HepG2 (cell line): ENCODE data around the gene SCAANT1. TPM values are rescaled to one million over a fixed set of nuclear protein-coding genes. Genes with fewer than 3 reads are reported as not detected.

ENCODE experiments used
- DNMT1 ChIP-seq: sonication (generic); formaldehyde crosslinking; IDR thresholded peaks from 2 replicates; pipeline ENCODE4 v1.5.1; 2020; ENCODE audit warnings: mild to moderate bottlenecking, missing genetic modification reagents
- ELF1 ChIP-seq: sonication (generic); formaldehyde crosslinking; IDR thresholded peaks from 2 replicates; pipeline ENCODE4 v1.4.0; 2020; ENCODE audit warnings: missing genetic modification reagents
- ETV5 ChIP-seq: IDR thresholded peaks from 2 replicates; pipeline ENCODE4 v1.6.1; 2018; ENCODE audit warnings: missing biosample characterization, missing genetic modification reagents, inconsistent platforms, borderline replicate concordance
- FOXP1 ChIP-seq, 2 experiments: fragments of 450-650 bp in 1 of 2; IDR thresholded peaks; 2 replicates each; pipeline ENCODE4 v1.6.1; 2017 to 2018; ENCODE audit warnings: antibody characterized with exemption in 1 of 2
- GPN1 ChIP-seq: sonication (generic); formaldehyde crosslinking; IDR thresholded peaks from 2 replicates; pipeline ENCODE4 v1.5.1; 2020; ENCODE audit warnings: missing genetic modification reagents, borderline replicate concordance
- HOXA9 ChIP-seq: sonication (generic); formaldehyde crosslinking; IDR thresholded peaks from 2 replicates; pipeline ENCODE4 v1.8.1; 2022; ENCODE audit warnings: missing genetic modification reagents, mild to moderate bottlenecking, moderate library complexity, borderline replicate concordance
- RFX5 ChIP-seq: IDR thresholded peaks from 2 replicates; pipeline ENCODE4 v1.6.1; 2011; ENCODE audit warnings: low read depth, low read length, improper control_type of control experiment
- SP2 ChIP-seq: sonication (generic); formaldehyde crosslinking; IDR thresholded peaks from 2 replicates; pipeline ENCODE4 v1.5.1; 2020; ENCODE audit warnings: mild to moderate bottlenecking, missing genetic modification reagents
- ZNF142 ChIP-seq: sonication (generic); formaldehyde crosslinking; IDR thresholded peaks from 2 replicates; pipeline ENCODE4 v1.4.0; 2020; ENCODE audit warnings: missing genetic modification reagents
- ZNF251 ChIP-seq: sonication (generic); formaldehyde crosslinking; IDR thresholded peaks from 2 replicates; pipeline ENCODE4 v1.9.0; 2021; ENCODE audit warnings: mild to moderate bottlenecking, missing genetic modification reagents
- ZNF577 ChIP-seq: sonication (generic); formaldehyde crosslinking; IDR thresholded peaks from 2 replicates; pipeline ENCODE4 v1.4.0; 2020; ENCODE audit warnings: mild to moderate bottlenecking, low read depth, missing genetic modification reagents, borderline replicate concordance
- ZNF672 ChIP-seq: sonication (generic); formaldehyde crosslinking; IDR thresholded peaks from 2 replicates; pipeline ENCODE4 v1.8.1; 2022; ENCODE audit warnings: missing genetic modification reagents
- ZNF709 ChIP-seq: sonication (generic); formaldehyde crosslinking; IDR thresholded peaks from 2 replicates; pipeline ENCODE4 v1.5.0; 2020; ENCODE audit warnings: mild to moderate bottlenecking, missing genetic modification reagents
- ZNF841 ChIP-seq: sonication (generic); formaldehyde crosslinking; IDR thresholded peaks from 2 replicates; pipeline ENCODE4 v1.8.1; 2023; ENCODE audit warnings: missing genetic modification reagents, borderline replicate concordance
- ZNF883 ChIP-seq: sonication (generic); formaldehyde crosslinking; IDR thresholded peaks from 2 replicates; pipeline ENCODE4 v1.5.1; 2020; ENCODE audit warnings: mild to moderate bottlenecking, missing genetic modification reagents; ENCODE audit errors: not compliant biosample characterization
- polyA plus RNA-seq, 8 experiments: library from polyadenylated mRNA; depleted of rRNA in 3 of 8; stranded (reverse) in 7 of 8; unstranded in 1 of 8; fragments of >200 nt; fragmentation: Illumina TruSeq in 4 of 8; extraction: Trizol in 4 of 8; gene quantifications; 2 replicates each; pipeline versions ENCODE4 v1.2.1 to v1.2.3, GENCODE V29; 2011 to 2016; ENCODE audit warnings: low read depth in 4 of 8, missing spikeins in 1 of 8, mixed read lengths in 1 of 8; ENCODE audit not compliant: insufficient read depth in 1 of 8
- total RNA-seq, 5 experiments: library from RNA; depleted of rRNA; stranded (reverse); fragments of >200 nt; fragmentation: Illumina TruSeq; extraction: Trizol; gene quantifications; 2 replicates each; pipeline ENCODE4 v1.2.3, GENCODE V29; 2016; ENCODE audit warnings: low read depth in 1 of 5
- TF ChIP-seq, protein P1 (sequence below): sonication (generic); formaldehyde crosslinking; IDR thresholded peaks from 2 replicates; pipeline ENCODE4 v1.4.0; 2020; ENCODE audit warnings: mild to moderate bottlenecking, missing genetic modification reagents, borderline replicate concordance

Gene SCAANT1
- total and polyA plus RNA-seq, 2 of the 13 experiments (the other 11 are each of a cell fraction or from before 2014, with no cell fraction given): not detected

DNA sequence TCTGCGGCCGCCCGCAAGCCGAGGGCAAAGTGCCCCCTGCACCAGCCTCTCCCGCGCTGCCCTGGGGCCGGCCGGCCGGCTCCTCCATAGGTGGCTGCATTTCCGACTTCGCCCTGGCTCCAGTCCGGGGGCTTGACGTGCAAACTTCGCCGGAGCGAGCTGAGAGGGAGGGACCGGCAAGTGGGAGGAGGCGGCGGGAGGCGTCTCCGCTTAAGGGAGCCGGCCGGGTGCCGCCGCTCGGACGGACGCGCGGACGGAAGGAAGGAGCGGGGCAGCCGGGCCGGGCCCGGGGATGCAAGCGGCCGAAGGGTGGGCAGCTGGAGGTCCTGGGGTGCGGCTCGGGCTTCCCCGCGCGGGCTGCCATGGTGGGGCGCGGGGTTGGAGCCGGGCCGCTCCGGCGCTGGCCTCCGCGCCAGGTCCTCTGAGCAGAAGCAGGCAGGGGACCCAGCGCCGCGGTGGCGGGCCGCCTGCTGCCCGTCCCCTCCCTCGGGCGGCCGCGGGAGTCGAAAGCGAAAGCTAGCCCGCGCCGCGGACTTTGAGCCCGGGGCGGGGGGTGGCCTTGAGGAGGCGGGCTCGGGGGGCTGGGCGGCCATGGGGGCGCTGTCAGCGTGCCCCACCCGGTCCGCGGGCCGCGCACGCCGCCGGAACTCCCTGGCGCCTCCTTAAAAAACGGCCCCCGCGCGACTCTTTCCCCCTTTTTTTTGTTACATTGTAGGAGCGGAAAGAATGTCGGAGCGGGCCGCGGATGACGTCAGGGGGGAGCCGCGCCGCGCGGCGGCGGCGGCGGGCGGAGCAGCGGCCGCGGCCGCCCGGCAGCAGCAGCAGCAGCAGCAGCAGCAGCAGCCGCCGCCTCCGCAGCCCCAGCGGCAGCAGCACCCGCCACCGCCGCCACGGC lies at the start of gene SCAANT1 (continued):
- TF ChIP-seq ZNF142 (CRISPR knock-in tag) (0 out of 2 replicates have a peak, but pooled peaks have one; percentile 55), ZNF577 (CRISPR knock-in tag) (no peak), ZNF672 (CRISPR knock-in tag) (no peak), ZNF883 (CRISPR knock-in tag) (peak; percentile 25), ZNF841 (CRISPR knock-in tag) (0 out of 2 replicates have a peak, but pooled peaks have one; percentile 56), ZNF251 (0 out of 2 replicates have a peak, but pooled peaks have one; percentile 44), HOXA9 (no peak), ELF1 (CRISPR knock-in tag) (peak; percentile 47), DNMT1 (CRISPR knock-in tag) (no peak), FOXP1 (IDR thresholded peaks at IDR 0.05) (no peak), FOXP1 (CRISPR knock-in tag; IDR thresholded peaks at IDR 0.05) (no peak), ETV5 (CRISPR knock-in tag) (peak; percentile 26; the same call in 1 of the 2 replicates), SP2 (CRISPR knock-in tag) (no peak), ZNF709 (CRISPR knock-in tag) (no peak; the same call in 1 of the 2 replicates), GPN1 (CRISPR knock-in tag) (no peak), RFX5 (no peak)
- TF ChIP-seq, protein P1, sequence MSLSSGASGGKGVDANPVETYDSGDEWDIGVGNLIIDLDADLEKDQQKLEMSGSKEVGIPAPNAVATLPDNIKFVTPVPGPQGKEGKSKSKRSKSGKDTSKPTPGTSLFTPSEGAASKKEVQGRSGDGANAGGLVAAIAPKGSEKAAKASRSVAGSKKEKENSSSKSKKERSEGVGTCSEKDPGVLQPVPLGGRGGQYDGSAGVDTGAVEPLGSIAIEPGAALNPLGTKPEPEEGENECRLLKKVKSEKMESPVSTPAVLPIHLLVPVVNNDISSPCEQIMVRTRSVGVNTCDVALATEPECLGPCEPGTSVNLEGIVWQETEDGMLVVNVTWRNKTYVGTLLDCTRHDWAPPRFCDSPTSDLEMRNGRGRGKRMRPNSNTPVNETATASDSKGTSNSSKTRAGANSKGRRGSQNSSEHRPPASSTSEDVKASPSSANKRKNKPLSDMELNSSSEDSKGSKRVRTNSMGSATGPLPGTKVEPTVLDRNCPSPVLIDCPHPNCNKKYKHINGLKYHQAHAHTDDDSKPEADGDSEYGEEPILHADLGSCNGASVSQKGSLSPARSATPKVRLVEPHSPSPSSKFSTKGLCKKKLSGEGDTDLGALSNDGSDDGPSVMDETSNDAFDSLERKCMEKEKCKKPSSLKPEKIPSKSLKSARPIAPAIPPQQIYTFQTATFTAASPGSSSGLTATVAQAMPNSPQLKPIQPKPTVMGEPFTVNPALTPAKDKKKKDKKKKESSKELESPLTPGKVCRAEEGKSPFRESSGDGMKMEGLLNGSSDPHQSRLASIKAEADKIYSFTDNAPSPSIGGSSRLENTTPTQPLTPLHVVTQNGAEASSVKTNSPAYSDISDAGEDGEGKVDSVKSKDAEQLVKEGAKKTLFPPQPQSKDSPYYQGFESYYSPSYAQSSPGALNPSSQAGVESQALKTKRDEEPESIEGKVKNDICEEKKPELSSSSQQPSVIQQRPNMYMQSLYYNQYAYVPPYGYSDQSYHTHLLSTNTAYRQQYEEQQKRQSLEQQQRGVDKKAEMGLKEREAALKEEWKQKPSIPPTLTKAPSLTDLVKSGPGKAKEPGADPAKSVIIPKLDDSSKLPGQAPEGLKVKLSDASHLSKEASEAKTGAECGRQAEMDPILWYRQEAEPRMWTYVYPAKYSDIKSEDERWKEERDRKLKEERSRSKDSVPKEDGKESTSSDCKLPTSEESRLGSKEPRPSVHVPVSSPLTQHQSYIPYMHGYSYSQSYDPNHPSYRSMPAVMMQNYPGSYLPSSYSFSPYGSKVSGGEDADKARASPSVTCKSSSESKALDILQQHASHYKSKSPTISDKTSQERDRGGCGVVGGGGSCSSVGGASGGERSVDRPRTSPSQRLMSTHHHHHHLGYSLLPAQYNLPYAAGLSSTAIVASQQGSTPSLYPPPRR (CRISPR knock-in tag): no peak
